Colonic mucosa (tissue), 4 donors: ENCODE results near the gene PHETA2. TPM values are rescaled to one million over a fixed set of nuclear protein-coding genes. Genes with fewer than 3 reads are reported as not detected.
A peak's percentile ranks its signal among the peaks of the same experiment; 100 is the strongest.
"Not testable (repeated sequence)": the region's sequence is repeated elsewhere in the genome, so short reads cannot be mapped to it uniquely, and the experiment has no call there.

Experiments
- DNase-seq: peaks from one replicate; pipeline ENCODE4 v3.0.0-alpha.2; 2020
- H3K27ac ChIP-seq: fragments of 200-600 bp; one replicate; pipeline ENCODE4 v1.8.0; 2021
- H3K27me3 ChIP-seq: fragments of 200-600 bp; one replicate; pipeline ENCODE4 v1.8.0; 2021
- H3K36me3 ChIP-seq: fragments of 200-600 bp; one replicate; pipeline ENCODE4 v1.8.0; 2021
- H3K4me1 ChIP-seq: fragments of 200-600 bp; one replicate; pipeline ENCODE4 v1.8.0; 2021; ENCODE audit warnings: mild to moderate bottlenecking
- H3K4me3 ChIP-seq: fragments of 200-600 bp; one replicate; pipeline ENCODE4 v1.8.0; 2021
- H3K9ac ChIP-seq, 2 donors: one replicate each; pipeline ENCODE4 v1.7.0; 2013; ENCODE audit warnings: control low read depth in 2 of 2, low read depth in 2 of 2, low read length in 2 of 2
- H3K9me3 ChIP-seq: fragments of 200-600 bp; one replicate; pipeline ENCODE4 v1.8.0; 2021
- CTCF ChIP-seq: fragments of 200-600 bp; IDR thresholded peaks from one replicate; pipeline ENCODE4 v1.8.0; 2022; ENCODE audit warnings: antibody characterized with exemption, mild to moderate bottlenecking
- intact Hi-C: fragments of 100-400 bp; cut with DNase I; formaldehyde crosslinking; loops from one replicate; pipeline ENCODE4 v1.14.1; 2022
- total RNA-seq, 2 donors: library from RNA; stranded (reverse); fragmentation: NEBNext Ultra II Directional in 1 of 2; extraction: Animal tissue kit (Norgen Biotek cat#: 25700) in 1 of 2; gene quantifications; one replicate each; pipeline ENCODE4 v1.2.1, GENCODE V29; 2021
- donor health status: healthy.
- donor health status: DM: no; HTN: no; CAD: no.
- donor health status: DM: no; HTN: no; CAD: no.

Gene PHETA2
- total RNA-seq, 2 donors from 2014 or later: 11.6 to 15.2 TPM

DNA sequence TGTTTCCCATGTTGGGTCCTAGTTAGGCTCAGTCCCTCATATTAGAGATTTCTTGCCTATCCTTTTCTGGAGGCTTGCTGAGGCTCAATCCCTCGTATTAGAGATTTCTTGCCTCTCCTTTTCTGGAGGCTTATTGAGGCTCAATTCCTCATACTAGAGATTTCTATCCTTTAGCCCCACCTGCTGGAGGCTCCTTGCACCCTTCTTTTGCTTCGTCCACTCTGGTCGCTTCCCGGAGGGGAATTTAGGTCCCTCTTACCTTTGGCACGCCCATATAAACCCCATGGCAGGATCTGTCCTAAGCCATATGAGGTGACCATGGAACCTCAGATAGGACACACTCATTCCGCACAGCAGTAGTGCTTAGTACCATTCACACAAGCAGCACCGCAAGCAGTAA lies 40.7 kb downstream of the PHETA2 start:
- Histone ChIP-seq H3K27me3 (no peaks in the 10 kb centered on the region), H3K4me3 (no peak overlapping the region), H3K4me1 (no peaks in the 10 kb centered on the region), H3K36me3 (no peaks in the 10 kb centered on the region), H3K27ac (no peak overlapping the region), H3K9ac (no peak overlapping the region), H3K9me3 (no peaks in the 10 kb centered on the region)
- TF ChIP-seq CTCF: no peak
- intact Hi-C loops: no loop called here
- no peak for DNase-seq

- DNase-seq, H3K9me3 ChIP-seq, H3K27me3 ChIP-seq, H3K4me1 ChIP-seq, H3K9ac ChIP-seq, intact Hi-C loops, H3K4me3 ChIP-seq, H3K27ac ChIP-seq, H3K36me3 ChIP-seq: not testable (repeated sequence)
Observed at GRCh38 chr22:42115420-42115830, 41.4 kb downstream of the PHETA2 start.

DNA sequence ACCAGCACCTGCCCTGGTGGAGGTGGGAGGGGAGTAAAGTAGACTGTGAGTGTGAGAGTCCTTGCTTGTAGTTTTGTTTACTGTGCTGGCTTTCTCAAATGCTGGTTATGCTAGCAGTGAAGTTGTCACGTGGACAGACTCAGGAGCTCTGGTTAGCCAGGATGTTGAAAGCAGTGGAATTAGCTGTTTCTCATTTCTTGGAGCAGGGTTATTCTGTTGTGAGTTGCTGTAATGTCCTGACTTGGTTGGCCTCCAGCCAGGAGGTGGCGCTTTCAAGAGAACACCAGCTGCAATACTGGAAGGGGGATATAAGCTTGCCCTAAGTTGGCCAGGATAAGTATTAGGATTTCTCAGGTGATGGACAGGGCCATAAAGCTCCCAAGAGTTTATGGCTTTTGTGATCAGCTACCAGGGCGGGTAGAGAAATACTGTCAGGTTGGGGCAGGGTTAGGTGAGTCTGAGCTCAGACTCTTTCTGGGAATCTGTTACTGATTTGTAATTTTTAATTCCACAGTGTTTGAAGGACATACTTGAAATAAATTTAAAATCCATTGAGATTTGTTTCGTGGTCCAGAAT lies 42.9 kb downstream of the PHETA2 start:
- intact Hi-C loops: no loop called here
- TF ChIP-seq CTCF: no peak
- peak; percentile 71 for DNase-seq
- Histone ChIP-seq H3K27ac (no peak overlapping the region), H3K9me3 (no peaks in the 10 kb centered on the region), H3K4me1 (no peaks in the 10 kb centered on the region), H3K27me3 (no peaks in the 10 kb centered on the region), H3K36me3 (no peaks in the 10 kb centered on the region), H3K9ac (no peak overlapping the region), H3K4me3 (no peak overlapping the region)

GRCh38 chr22:42120231-42121021 lies 46.4 kb downstream of the PHETA2 start:
- H3K9me3 ChIP-seq, intact Hi-C loops, H3K27me3 ChIP-seq, H3K4me3 ChIP-seq, H3K4me1 ChIP-seq, H3K36me3 ChIP-seq: not testable (repeated sequence)
- peak; percentile 49 for DNase-seq
- H3K9ac ChIP-seq: peak overlapping the region in 1 of 2 donors; percentile 46
- peak overlapping the region; percentile 5 for H3K27ac ChIP-seq

GRCh38 chr22:42123529-42123928 lies 49.5 kb downstream of the PHETA2 start:
- H3K27ac ChIP-seq, H3K36me3 ChIP-seq, H3K4me1 ChIP-seq, H3K9me3 ChIP-seq, DNase-seq, H3K4me3 ChIP-seq, H3K9ac ChIP-seq, H3K27me3 ChIP-seq, intact Hi-C loops: not testable (repeated sequence)

DNA sequence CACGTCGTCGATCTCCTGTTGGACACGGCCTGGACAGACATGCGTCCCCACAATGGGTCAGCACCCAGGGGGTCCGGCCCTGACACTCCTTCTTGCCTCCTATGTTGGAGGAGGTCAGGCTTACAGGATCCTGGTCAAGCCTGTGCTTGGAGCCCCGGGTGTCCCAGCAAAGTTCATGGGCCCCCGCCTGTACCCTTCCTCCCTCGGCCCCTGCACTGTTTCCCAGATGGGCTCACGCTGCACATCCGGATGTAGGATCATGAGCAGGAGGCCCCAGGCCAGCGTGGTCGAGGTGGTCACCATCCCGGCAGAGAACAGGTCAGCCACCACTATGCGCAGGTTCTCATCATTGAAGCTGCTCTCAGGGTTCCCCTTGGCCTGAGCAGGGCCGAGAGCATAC lies 53.6 kb downstream of the PHETA2 start:
- DNase-seq: no peak
- Histone ChIP-seq H3K4me3 (no peak overlapping the region), H3K27me3 (no peaks in the 10 kb centered on the region), H3K36me3 (no peaks in the 10 kb centered on the region), H3K9me3 (no peaks in the 10 kb centered on the region), H3K27ac (no peak overlapping the region), H3K9ac (no peak overlapping the region), H3K4me1 (no peaks in the 10 kb centered on the region)
- TF ChIP-seq CTCF: no peak
- intact Hi-C loops: no loop called here

DNA sequence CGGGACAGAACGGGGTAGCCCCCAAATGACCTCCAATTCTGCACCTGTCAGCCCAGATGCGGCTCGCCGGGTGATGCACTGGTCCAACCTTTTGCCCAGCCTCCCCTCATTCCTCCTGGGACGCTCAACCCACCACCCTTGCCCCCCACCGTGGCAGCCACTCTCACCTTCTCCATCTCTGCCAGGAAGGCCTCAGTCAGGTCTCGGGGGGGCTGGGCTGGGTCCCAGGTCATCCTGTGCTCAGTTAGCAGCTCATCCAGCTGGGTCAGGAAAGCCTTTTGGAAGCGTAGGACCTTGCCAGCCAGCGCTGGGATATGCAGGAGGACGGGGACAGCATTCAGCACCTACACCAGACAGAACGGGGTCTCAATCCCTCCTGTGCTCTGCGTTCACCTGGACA lies 54.0 kb downstream of the PHETA2 start:
- intact Hi-C loops, H3K36me3 ChIP-seq, H3K27me3 ChIP-seq, H3K9ac ChIP-seq, H3K4me3 ChIP-seq, DNase-seq, H3K4me1 ChIP-seq, H3K9me3 ChIP-seq, H3K27ac ChIP-seq: not testable (repeated sequence)

Other genes starting within 250 kb of the PHETA2 start
- 100 to 1,000 TPM; 159 to 192 TPM for gene SREBF2, start 241.1 kb upstream of the PHETA2 start, total RNA-seq
- not detected for gene SHISA8, start 159.2 kb upstream of the PHETA2 start, total RNA-seq
- under 1 TPM; 0.40 to 0.53 TPM for gene TNFRSF13C, start 147.4 kb upstream of the PHETA2 start, total RNA-seq
- 10 to 100 TPM; 13.7 to 64.3 TPM for gene CENPM, start 127.1 kb upstream of the PHETA2 start, total RNA-seq
- under 1 TPM; 0.20 to 0.69 TPM for gene SEPTIN3, start 104.8 kb upstream of the PHETA2 start, total RNA-seq
- 1 to 10 TPM; 1.1 to 1.9 TPM for gene WBP2NL, start 75.5 kb upstream of the PHETA2 start, total RNA-seq
- 10 to 100 TPM; 28.9 to 36.0 TPM for gene NAGA, start 3.4 kb upstream of the PHETA2 start, total RNA-seq
- gene SMDT1, start 5.5 kb downstream of the PHETA2 start, total RNA-seq: 100 to 1,000 TPM; 125 to 135 TPM
- 100 to 1,000 TPM; 131 to 154 TPM for gene NDUFA6, start 16.5 kb downstream of the PHETA2 start, total RNA-seq
- gene CYP2D6, start 56.6 kb downstream of the PHETA2 start, total RNA-seq: 1 to 10 TPM; 2.2 to 2.9 TPM
- 10 to 100 TPM; 52.9 to 62.0 TPM for gene TCF20, start 196.4 kb downstream of the PHETA2 start, total RNA-seq